ENCODE measurements around the gene GSG1L. TPM values are rescaled to one million over a fixed set of nuclear protein-coding genes. Genes with fewer than 3 reads are reported as not detected.

Gene GSG1L
- total and polyA plus RNA-seq, 2 of the 13 experiments (the other 11 are each of a cell fraction or from before 2014, with no cell fraction given): not detected

DNA sequence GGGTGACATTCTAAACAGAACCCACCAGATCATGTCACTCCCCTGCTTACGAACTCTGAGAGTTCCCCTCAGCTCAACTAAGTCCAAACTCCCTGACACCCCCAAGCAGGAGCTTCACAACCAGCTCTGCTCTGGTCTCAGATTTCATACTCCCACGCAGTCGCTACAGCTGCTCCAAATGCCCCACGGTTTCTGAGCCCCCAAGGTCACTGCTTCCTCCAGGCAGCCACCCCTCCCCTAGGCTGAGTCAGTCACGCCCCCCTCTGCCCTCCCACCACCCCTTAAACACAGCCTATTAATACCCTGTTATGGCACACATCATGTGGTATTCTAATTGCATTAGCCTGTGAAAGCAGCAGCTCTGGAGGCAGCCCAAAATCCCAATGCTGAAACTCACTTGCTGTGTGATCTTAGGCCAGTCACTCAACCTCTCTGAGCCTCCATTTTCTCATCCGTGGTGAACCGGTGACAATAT is 51.5 kb downstream of the GSG1L start:
- DNase-seq (ENCODE audit: low spot score) (no peak), ATAC-seq (no peak), FAIRE-seq (no peak)
- no peak overlapping the region for H3K4me2 ChIP-seq (ENCODE audit: low read depth, low read length)
- no peaks in the 10 kb centered on the region for H3K36me3 ChIP-seq (replicated peaks in 1 of 2; ENCODE audit: control insufficient read depth in 1 of 2, insufficient read depth in 2 of 2, low read length in 2 of 2)
- no peaks in the 10 kb centered on the region for H4K20me1 ChIP-seq (ENCODE audit: insufficient read depth, low read length)
- TF ChIP-seq ZNF546 (CRISPR knock-in tag; conservative IDR thresholded peaks at IDR 0.05) (no peak), ZNF841 (CRISPR knock-in tag; IDR thresholded peaks at IDR 0.05; ENCODE audit: borderline replicate concordance) (no peak), ZFP41 (CRISPR knock-in tag; IDR thresholded peaks at IDR 0.05; ENCODE audit: borderline replicate concordance) (no peak), ZMYM3 (CRISPR knock-in tag; IDR thresholded peaks at IDR 0.05) (peak; percentile 41; the same call in 1 of the 2 replicates), MAFG (CRISPR knock-in tag; IDR thresholded peaks at IDR 0.05) (no peak), ZFP36 (IDR thresholded peaks at IDR 0.05; ENCODE audit: borderline replicate concordance, low read depth, low read length, partially characterized antibody) (peak; percentile 50), ZFY (CRISPR knock-in tag; IDR thresholded peaks at IDR 0.05) (no peak), ZNF768 (CRISPR knock-in tag; IDR thresholded peaks at IDR 0.05) (peak; percentile 92), ZNF253 (CRISPR knock-in tag; IDR thresholded peaks at IDR 0.05; ENCODE audit: borderline replicate concordance) (no peak), ZNF550 (CRISPR knock-in tag; IDR thresholded peaks at IDR 0.05; ENCODE audit: borderline replicate concordance) (no peak)
- ChIA-PET POLR2A (no interaction called here), CTCF (ENCODE audit: low intra/inter-chr PET ratio, low total read pairs) (no interaction called here)
- peaks cover 2 to 42% of the 10 kb centered on the region in 2 experiments; a peak in 4 of 5 replicates for H3K27me3 ChIP-seq (ENCODE audit: control insufficient read depth in 1 of 2, insufficient read depth in 2 of 2, low read length in 2 of 2)
- 11% methylated on average over 7 of the region's 7 CpGs for WGBS (ENCODE audit: low lambda C conversion rate)
- no peak overlapping the region for H3K27ac ChIP-seq (ENCODE audit: extremely low read length, insufficient read depth, low read length)
- H3K4me1 ChIP-seq (ENCODE audit: insufficient read depth, low read length): no peaks in the 10 kb centered on the region
- BruUV-seq (replicated peaks): no TSS peak
- H3K4me3 ChIP-seq (replicated peaks in 1 of 3; ENCODE audit: insufficient read depth in 1 of 3, low read depth in 2 of 3, low read length in 3 of 3): no peak overlapping the region
- no peak overlapping the region for H3K9ac ChIP-seq (ENCODE audit: insufficient read depth, low read depth, low read length)
- intact Hi-C loops (cut with micrococcal nuclease; ENCODE audit: unreplicated experiment) (no loop called here), in situ Hi-C loops (cut with HindIII; ENCODE audit: extremely low pct_ligation_motif_present, low pct_unique_long_range_greater_than_20kb) (no loop called here)
- H3K9me3 ChIP-seq (ENCODE audit: low read length): no peaks in the 10 kb centered on the region
- H2AFZ ChIP-seq (ENCODE audit: low read length): no peak overlapping the region
- H3K79me2 ChIP-seq (ENCODE audit: insufficient read depth, low read length): no peaks in the 10 kb centered on the region

DNA sequence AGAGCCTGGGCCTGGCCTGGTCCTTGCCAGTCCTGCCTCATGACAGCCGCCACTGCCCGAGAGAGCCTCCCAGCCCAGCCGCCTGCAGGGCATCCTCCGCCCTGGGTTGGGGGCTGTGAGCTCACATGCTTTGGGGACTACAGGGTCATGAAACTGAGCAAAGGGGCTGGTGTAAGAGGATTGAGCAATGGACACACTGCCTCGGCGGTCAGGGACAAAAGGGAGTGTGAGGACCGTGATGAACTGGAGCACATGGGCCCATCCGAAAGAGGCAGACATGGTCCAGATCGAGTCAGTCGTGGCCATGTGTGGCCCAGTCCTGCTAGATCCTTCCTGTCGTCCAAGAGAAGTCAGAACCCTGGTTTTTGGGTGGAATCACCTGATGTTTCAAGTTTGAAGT is 52.3 kb downstream of the GSG1L start:
- Histone ChIP-seq H3K4me1 (ENCODE audit: insufficient read depth, low read length) (no peaks in the 10 kb centered on the region), H3K79me2 (ENCODE audit: insufficient read depth, low read length) (no peaks in the 10 kb centered on the region), H3K4me3 (replicated peaks in 1 of 3; ENCODE audit: insufficient read depth in 1 of 3, low read depth in 2 of 3, low read length in 3 of 3) (no peak overlapping the region), H3K27me3 (ENCODE audit: control insufficient read depth in 1 of 2, insufficient read depth in 2 of 2, low read length in 2 of 2) (peaks cover 2 to 41% of the 10 kb centered on the region in 2 experiments; a peak in 4 of 5 replicates), H3K9ac (ENCODE audit: insufficient read depth, low read depth, low read length) (no peak overlapping the region), H3K9me3 (ENCODE audit: low read length) (no peaks in the 10 kb centered on the region), H3K4me2 (ENCODE audit: low read depth, low read length) (no peak overlapping the region), H2AFZ (ENCODE audit: low read length) (no peak overlapping the region), H3K27ac (ENCODE audit: extremely low read length, insufficient read depth, low read length) (no peak overlapping the region), H4K20me1 (ENCODE audit: insufficient read depth, low read length) (no peaks in the 10 kb centered on the region), H3K36me3 (replicated peaks in 1 of 2; ENCODE audit: control insufficient read depth in 1 of 2, insufficient read depth in 2 of 2, low read length in 2 of 2) (no peaks in the 10 kb centered on the region)
- DNase-seq (ENCODE audit: low spot score) (no peak), FAIRE-seq (no peak), ATAC-seq (peak; percentile 23; the same call in 2 of the 3 replicates)
- no peak for TF ChIP-seq ZNF619 (CRISPR knock-in tag; IDR thresholded peaks at IDR 0.05)
- ChIA-PET POLR2A (no interaction called here), CTCF (ENCODE audit: low intra/inter-chr PET ratio, low total read pairs) (no interaction called here)
- intact Hi-C loops (cut with micrococcal nuclease; ENCODE audit: unreplicated experiment) (no loop called here), in situ Hi-C loops (cut with HindIII; ENCODE audit: extremely low pct_ligation_motif_present, low pct_unique_long_range_greater_than_20kb) (no loop called here)
- 20% methylated on average over 8 of the region's 11 CpGs for WGBS (ENCODE audit: low lambda C conversion rate)
- no TSS peak for BruUV-seq (replicated peaks)

Data from HepG2 (cell line).